Effector memory CD8-positive, alpha-beta T cell (primary cell): ENCODE results near the gene NOS2.
A peak's percentile ranks its signal among the peaks of the same experiment; 100 is the strongest.
"Not testable (repeated sequence)": the region's sequence is repeated elsewhere in the genome, so short reads cannot be mapped to it uniquely, and the experiment has no call there.

Experiments
- ATAC-seq: fragments of 150-1000 bp; cut with Tn5 transposase; replicated peaks from 2 replicates; pipeline ENCODE4 v1.10.0; 2021; ENCODE audit warnings: mild to moderate bottlenecking, moderate library complexity
- DNase-seq, 3 experiments: peaks; one replicate each; pipeline ENCODE4 v3.0.0; 2021
- H3K27ac Mint-ChIP-seq, 2 donors: one replicate each; pipeline ENCODE4 v1.8.0; 2022; ENCODE audit warnings: mild to moderate bottlenecking in 2 of 2, mixed read lengths in 2 of 2, moderate library complexity in 2 of 2
- H3K27me3 Mint-ChIP-seq, 2 donors: one replicate each; pipeline ENCODE4 v1.8.0; 2022; ENCODE audit warnings: mixed read lengths in 2 of 2
- H3K36me3 Mint-ChIP-seq: one replicate; pipeline ENCODE4 v1.8.0; 2022; ENCODE audit warnings: mild to moderate bottlenecking, moderate library complexity, mixed read lengths; ENCODE audit not compliant: insufficient read depth
- H3K4me1 Mint-ChIP-seq, 2 donors: one replicate each; pipeline ENCODE4 v1.8.0; 2022; ENCODE audit warnings: low read depth in 2 of 2, mixed read lengths in 2 of 2
- H3K4me3 Mint-ChIP-seq, 2 donors: one replicate each; pipeline ENCODE4 v1.8.0; 2022; ENCODE audit warnings: mild to moderate bottlenecking in 2 of 2, mixed read lengths in 2 of 2, moderate library complexity in 2 of 2
- H3K9me3 Mint-ChIP-seq, 2 donors: one replicate each; pipeline ENCODE4 v1.8.0; 2022; ENCODE audit warnings: mixed read lengths in 2 of 2

Gene NOS2

GRCh38 chr17:27768858-27769410, 31.4 kb downstream of the NOS2 start:
- ATAC-seq (no peak), DNase-seq (no peak)
- no peaks in the 10 kb centered on the region for H3K36me3 Mint-ChIP-seq
- no peaks in the 10 kb centered on the region for H3K4me1 Mint-ChIP-seq
- H3K27ac Mint-ChIP-seq = no peak overlapping the region
- H3K9me3 Mint-ChIP-seq = no peaks in the 10 kb centered on the region
- peaks cover 0 to 31% of the 10 kb centered on the region in 2 donors for H3K27me3 Mint-ChIP-seq
- H3K4me3 Mint-ChIP-seq = no peak overlapping the region

GRCh38 chr17:27766438-27766837, 33.9 kb downstream of the NOS2 start:
- no peak overlapping the region for H3K27ac Mint-ChIP-seq
- no peaks in the 10 kb centered on the region for H3K9me3 Mint-ChIP-seq
- DNase-seq (no peak), ATAC-seq (no peak)
- H3K4me3 Mint-ChIP-seq = no peak overlapping the region
- H3K36me3 Mint-ChIP-seq = no peaks in the 10 kb centered on the region
- no peaks in the 10 kb centered on the region for H3K4me1 Mint-ChIP-seq
- H3K27me3 Mint-ChIP-seq = peaks cover 6 to 23% of the 10 kb centered on the region in 2 donors

DNA sequence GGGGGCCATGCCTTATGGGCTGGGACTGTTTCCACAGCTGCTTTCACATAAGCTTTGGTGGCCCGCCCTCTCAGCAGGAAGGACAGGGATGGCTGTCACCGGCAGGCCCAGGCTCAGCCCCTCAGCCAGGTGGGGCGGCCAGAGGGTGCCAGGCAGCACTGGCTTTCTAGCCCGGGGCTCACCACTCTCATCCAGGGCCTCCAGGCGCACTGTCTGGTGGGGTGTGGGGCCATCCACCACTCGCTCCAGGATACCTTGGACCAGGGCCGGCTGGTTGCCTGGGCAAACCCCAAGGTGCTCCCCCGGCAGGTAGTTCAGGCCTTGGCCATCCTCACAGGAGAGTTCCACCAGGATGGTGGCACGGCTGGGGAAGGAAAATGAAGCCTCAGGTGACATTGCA, 35.0 kb downstream of the NOS2 start:
- DNase-seq (no peak), ATAC-seq (no peak)
- Mint-ChIP-seq H3K4me1 (no peaks in the 10 kb centered on the region), H3K9me3 (no peaks in the 10 kb centered on the region), H3K27ac (no peak overlapping the region), H3K36me3 (no peaks in the 10 kb centered on the region), H3K4me3 (no peak overlapping the region), H3K27me3 (peaks cover 6 to 23% of the 10 kb centered on the region in 2 donors)

DNA sequence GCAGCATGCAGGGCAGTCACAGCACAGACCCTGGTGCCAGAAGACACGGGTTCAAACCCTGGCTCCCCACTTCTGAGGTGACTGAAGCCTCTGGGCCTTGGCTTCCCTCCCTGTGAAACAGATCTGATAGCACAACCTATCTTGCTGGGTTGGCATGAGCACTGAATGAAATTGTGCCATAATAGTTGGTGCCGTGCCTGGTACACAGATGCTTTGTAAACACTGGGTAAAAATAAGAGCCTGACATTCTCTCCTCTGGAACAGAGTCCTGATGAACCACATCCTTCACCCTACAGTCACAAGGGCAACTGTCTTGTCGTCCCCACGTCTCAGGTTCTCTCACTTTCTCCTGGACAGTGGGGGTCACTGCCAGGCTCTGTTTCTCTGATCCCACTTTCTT, 35.7 kb downstream of the NOS2 start:
- no peaks in the 10 kb centered on the region for H3K36me3 Mint-ChIP-seq
- H3K9me3 Mint-ChIP-seq = no peaks in the 10 kb centered on the region
- DNase-seq (no peak), ATAC-seq (no peak)
- no peak overlapping the region for H3K4me3 Mint-ChIP-seq
- no peak overlapping the region for H3K27ac Mint-ChIP-seq
- H3K27me3 Mint-ChIP-seq = peaks cover 6 to 23% of the 10 kb centered on the region in 2 donors
- H3K4me1 Mint-ChIP-seq = peaks cover 0 to 3% of the 10 kb centered on the region in 2 donors

DNA sequence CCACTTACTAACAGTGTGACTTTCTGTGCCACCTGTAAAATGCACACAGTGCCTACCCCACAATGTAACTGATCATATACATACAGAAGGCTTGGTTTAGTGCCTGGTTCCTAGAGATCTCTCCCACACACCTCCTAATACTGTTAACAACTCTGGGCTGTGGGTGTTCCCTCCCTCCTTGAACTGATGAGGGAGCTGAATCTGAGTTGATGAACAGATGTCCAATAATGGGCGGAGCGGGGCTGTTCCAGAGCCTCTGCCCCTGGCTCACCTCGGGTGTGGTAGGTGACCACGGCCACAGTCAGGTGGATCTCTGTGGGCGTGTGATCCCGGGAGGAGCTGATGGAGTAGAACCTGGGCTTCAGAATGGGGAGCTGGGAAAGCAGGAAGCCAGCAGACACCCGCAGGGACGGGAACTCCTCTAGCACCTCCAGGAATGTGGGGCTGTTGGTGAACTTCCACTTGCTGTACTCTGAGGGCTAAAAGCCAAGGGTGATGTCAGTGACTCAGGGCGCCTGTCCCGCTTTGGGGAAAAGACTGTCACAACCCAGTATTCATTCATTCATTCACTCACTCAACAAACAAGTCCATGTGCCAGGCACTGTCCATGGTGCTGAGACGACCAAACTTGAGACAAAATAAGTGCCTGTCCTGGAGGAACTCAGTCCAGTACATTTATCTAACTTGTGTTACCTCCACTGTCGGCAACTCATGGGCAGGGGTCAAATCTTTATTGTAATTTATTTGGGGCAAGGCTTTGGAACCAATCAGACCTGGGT, 37.6 kb downstream of the NOS2 start:
- H3K27me3 Mint-ChIP-seq = peaks cover 6 to 38% of the 10 kb centered on the region in 2 donors
- H3K36me3 Mint-ChIP-seq = no peaks in the 10 kb centered on the region
- H3K27ac Mint-ChIP-seq = no peak overlapping the region
- H3K4me3 Mint-ChIP-seq = no peak overlapping the region
- no peaks in the 10 kb centered on the region for H3K9me3 Mint-ChIP-seq
- peaks cover 0 to 3% of the 10 kb centered on the region in 2 donors for H3K4me1 Mint-ChIP-seq
- no peak for ATAC-seq
- no peak for DNase-seq

GRCh38 chr17:27760931-27761330, 39.4 kb downstream of the NOS2 start:
- H3K4me1 Mint-ChIP-seq, H3K36me3 Mint-ChIP-seq, H3K4me3 Mint-ChIP-seq, H3K27ac Mint-ChIP-seq, DNase-seq, H3K9me3 Mint-ChIP-seq, ATAC-seq: not testable (repeated sequence)
- H3K27me3 Mint-ChIP-seq = peaks cover 6 to 29% of the 10 kb centered on the region in 2 donors

DNA sequence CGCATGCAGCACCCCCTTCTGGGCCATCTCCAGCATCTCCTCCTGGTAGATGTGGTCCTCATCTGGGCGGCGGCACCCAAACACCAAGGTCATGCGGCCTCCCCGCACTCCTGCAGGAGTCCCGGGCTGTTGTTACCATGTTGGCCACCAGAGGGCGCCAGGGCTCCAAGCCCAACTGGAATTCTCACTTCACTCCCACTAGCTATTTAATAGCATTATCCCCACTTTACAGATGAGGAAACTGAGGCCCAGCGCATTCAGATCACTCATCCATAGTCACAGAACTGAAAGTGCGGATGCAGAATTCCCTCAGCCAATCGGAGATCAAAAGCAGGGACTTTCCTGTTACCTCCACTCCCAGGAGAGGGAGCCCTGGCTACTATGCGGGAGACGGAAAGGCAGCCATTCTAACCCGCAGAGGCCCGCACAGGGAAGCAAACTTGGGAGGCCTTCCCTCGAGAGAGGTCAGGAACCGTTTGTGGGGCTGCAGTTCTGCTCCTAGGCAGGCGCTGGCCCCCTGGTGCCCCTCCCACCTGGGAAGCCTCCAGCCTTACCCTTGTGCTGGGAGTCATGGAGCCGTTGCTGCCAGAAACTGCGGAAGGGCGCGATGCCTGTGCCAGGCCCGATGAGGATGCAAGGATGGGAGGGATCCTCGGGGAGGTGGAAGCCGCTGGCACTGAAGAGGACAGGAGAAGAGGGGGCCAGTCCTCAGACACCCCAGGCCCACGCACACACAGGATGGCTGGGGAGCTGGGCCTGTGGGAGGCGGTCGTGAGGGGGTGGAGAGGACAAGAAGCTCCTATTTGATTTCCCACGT, 40.1 kb downstream of the NOS2 start:
- H3K4me1 Mint-ChIP-seq = peaks cover 0 to 3% of the 10 kb centered on the region in 2 donors
- no peaks in the 10 kb centered on the region for H3K36me3 Mint-ChIP-seq
- peak; percentile 59 to 70 (median 63) for DNase-seq
- H3K4me3 Mint-ChIP-seq = no peak overlapping the region
- ATAC-seq = peak; percentile 52
- no peaks in the 10 kb centered on the region for H3K9me3 Mint-ChIP-seq
- H3K27me3 Mint-ChIP-seq = peaks cover 6 to 31% of the 10 kb centered on the region in 2 donors
- H3K27ac Mint-ChIP-seq = no peak overlapping the region

GRCh38 chr17:27759528-27759927, 40.8 kb downstream of the NOS2 start:
- H3K9me3 Mint-ChIP-seq = no peaks in the 10 kb centered on the region
- H3K4me3 Mint-ChIP-seq = no peak overlapping the region
- H3K36me3 Mint-ChIP-seq = no peaks in the 10 kb centered on the region
- H3K27me3 Mint-ChIP-seq = peaks cover 12 to 39% of the 10 kb centered on the region in 2 donors
- no peak for ATAC-seq
- no peak overlapping the region for H3K27ac Mint-ChIP-seq
- no peak for DNase-seq
- peaks cover 0 to 3% of the 10 kb centered on the region in 2 donors for H3K4me1 Mint-ChIP-seq

DNA sequence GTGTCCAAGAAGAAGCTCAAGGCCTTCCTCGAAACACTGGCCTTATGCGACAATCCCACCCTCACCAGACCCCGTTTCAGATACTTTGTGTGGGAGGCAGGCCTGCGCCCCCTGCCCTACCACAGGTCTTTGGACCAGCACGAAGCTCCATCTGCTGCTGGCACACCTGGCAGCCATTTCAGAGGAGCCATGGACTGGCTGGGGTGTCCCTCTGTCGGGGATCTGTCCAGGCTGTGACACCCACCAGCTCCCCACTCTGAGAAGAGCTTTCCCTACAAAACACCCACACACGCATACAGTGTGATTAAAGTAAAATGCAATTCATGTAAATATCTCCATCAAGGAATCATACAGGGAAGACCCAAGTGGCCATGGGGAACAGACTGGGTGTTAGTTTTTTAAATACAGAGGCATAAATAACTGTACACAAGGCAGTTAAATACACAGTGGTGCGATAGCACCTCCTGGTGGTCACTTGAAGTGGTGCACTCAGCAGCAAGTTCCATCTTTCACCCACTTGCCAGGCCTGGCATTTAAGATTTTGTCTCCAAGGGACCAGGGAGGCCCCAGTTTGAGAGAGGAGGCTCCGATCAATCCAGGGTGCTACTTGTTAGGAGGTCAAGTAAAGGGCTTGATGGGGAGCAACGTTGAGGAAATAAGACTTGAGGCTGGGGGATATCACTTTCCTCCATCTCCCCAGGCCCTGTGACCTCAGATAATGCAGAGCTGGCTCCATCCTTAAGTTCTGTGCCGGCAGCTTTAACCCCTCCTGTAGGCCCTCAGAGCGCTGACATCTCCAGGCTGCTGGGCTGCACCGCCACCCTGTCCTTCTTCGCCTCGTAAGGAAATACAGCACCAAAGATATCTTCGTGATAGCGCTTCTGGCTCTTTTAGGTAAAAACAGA, 43.6 kb downstream of the NOS2 start:
- H3K4me1 Mint-ChIP-seq = peaks cover 0 to 3% of the 10 kb centered on the region in 2 donors
- peak; percentile 28 to 45 (median 32) for DNase-seq
- peak; percentile 31 for ATAC-seq
- peaks cover 6 to 30% of the 10 kb centered on the region in 2 donors for H3K27me3 Mint-ChIP-seq
- H3K27ac Mint-ChIP-seq = no peak overlapping the region
- H3K9me3 Mint-ChIP-seq = no peaks in the 10 kb centered on the region
- H3K4me3 Mint-ChIP-seq = no peak overlapping the region
- no peaks in the 10 kb centered on the region for H3K36me3 Mint-ChIP-seq

DNA sequence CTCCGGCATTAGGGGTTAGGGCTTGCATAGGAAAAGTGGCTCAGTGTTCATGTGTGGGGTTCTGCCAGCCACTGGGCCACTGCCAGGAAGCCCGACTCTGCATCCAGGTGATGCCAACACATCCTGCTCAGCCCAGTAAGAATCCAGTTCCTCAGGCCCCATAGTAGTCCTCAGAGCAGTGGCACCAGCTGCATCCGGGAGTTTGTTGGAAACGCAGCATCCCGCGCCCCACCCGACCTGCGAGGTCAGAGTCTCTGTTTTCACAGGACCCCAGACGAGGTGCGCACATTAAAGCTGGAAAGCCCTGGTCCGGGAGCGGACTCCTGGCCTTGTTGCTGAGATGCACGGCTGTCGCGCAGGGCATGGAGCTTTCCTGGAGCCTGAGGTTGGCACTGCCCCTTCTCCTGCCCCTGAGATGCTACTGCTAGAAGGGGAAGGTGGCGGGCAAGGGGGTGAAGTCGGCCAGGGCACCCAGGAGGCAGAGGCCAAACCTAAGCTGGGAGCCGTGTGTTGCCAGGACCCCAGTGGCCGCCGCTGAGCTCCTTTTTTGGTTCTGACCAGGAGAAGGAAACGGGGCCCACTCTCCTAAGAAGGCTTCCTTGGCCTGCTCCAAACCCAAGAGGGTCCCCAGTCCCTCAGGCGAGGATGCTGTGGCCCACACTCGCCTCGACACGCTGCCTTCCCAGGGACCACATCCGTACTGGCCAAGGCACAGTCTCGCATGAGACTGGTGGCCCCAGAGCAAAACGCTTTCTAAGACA, 44.4 kb downstream of the NOS2 start:
- DNase-seq (no peak), ATAC-seq (no peak)
- H3K9me3 Mint-ChIP-seq = no peaks in the 10 kb centered on the region
- peaks cover 6 to 28% of the 10 kb centered on the region in 2 donors for H3K27me3 Mint-ChIP-seq
- no peaks in the 10 kb centered on the region for H3K36me3 Mint-ChIP-seq
- H3K4me1 Mint-ChIP-seq = peaks cover 0 to 3% of the 10 kb centered on the region in 2 donors
- no peak overlapping the region for H3K4me3 Mint-ChIP-seq
- H3K27ac Mint-ChIP-seq = no peak overlapping the region

GRCh38 chr17:27754549-27754948, 45.8 kb downstream of the NOS2 start:
- no peaks in the 10 kb centered on the region for H3K36me3 Mint-ChIP-seq

GRCh38 chr17:27753726-27754125, 46.6 kb downstream of the NOS2 start:
- not testable (repeated sequence) for DNase-seq, H3K4me3 Mint-ChIP-seq, H3K4me1 Mint-ChIP-seq, ATAC-seq, H3K36me3 Mint-ChIP-seq, H3K27ac Mint-ChIP-seq, H3K9me3 Mint-ChIP-seq
- H3K27me3 Mint-ChIP-seq = peaks cover 6 to 23% of the 10 kb centered on the region in 2 donors

More at GRCh38 chr17:27754549-27754948, 45.8 kb downstream of the NOS2 start:
- H3K27ac Mint-ChIP-seq = no peak overlapping the region
- no peak for DNase-seq
- no peaks in the 10 kb centered on the region for H3K4me1 Mint-ChIP-seq
- H3K9me3 Mint-ChIP-seq = no peaks in the 10 kb centered on the region
- ATAC-seq = no peak
- no peak overlapping the region for H3K4me3 Mint-ChIP-seq
- H3K27me3 Mint-ChIP-seq = peaks cover 6 to 28% of the 10 kb centered on the region in 2 donors
